Ascending aorta (tissue), 2 donors: ENCODE results near the gene HDAC9. TPM values are rescaled to one million over a fixed set of nuclear protein-coding genes. Genes with fewer than 3 reads are reported as not detected.

Experiments used
- DNase-seq, 2 donors: peaks; one replicate each; pipeline ENCODE4 v3.0.0-alpha.2; 2019; ENCODE audit warnings: low spot score in 2 of 2
- H3K27ac ChIP-seq, 2 donors: fragments of 200-600 bp; sonication (generic); one replicate each; pipeline ENCODE4 v1.5.1; 2016 to 2017; ENCODE audit warnings: mild to moderate bottlenecking in 1 of 2
- H3K27me3 ChIP-seq: fragments of 200-600 bp; sonication (generic); one replicate; pipeline ENCODE4 v1.5.1; 2017
- H3K36me3 ChIP-seq, 2 donors: fragments of 200-600 bp; sonication (generic); one replicate each; pipeline ENCODE4 v1.5.1; 2016
- H3K4me1 ChIP-seq, 2 donors: fragments of 200-600 bp; sonication (generic); one replicate each; pipeline ENCODE4 v1.5.1; 2016 to 2017; ENCODE audit warnings: mild to moderate bottlenecking in 1 of 2
- H3K4me3 ChIP-seq, 2 donors: fragments of 200-600 bp; sonication (generic); one replicate each; pipeline ENCODE4 v1.5.1; 2016 to 2017; ENCODE audit warnings: mild to moderate bottlenecking in 1 of 2
- H3K9me3 ChIP-seq, 2 donors: fragments of 200-600 bp; sonication (generic); one replicate each; pipeline ENCODE4 v1.5.1; 2016
- CTCF ChIP-seq, 3 experiments: fragments of 200-600 bp in 2 of 3; fragments of 450-650 bp in 1 of 3; sonication (generic) in 2 of 3; IDR thresholded peaks; one replicate each; pipeline ENCODE4 v1.5.1; 2016 to 2019; ENCODE audit warnings: antibody characterized with exemption in 3 of 3, mild to moderate bottlenecking in 1 of 3, moderate library complexity in 1 of 3
- intact Hi-C: fragments of 100-400 bp; cut with DNase I; formaldehyde crosslinking; loops from one replicate; pipeline ENCODE4 v1.15.1; 2023
- total RNA-seq: library from RNA; depleted of rRNA; stranded (reverse); fragments of >200 nt; gene quantifications from one replicate; pipeline ENCODE4 v1.1.0, GENCODE V29; 2016

HDAC9 gene
- total RNA-seq, 1 donor from 2014 or later = 33.4 TPM

DNA sequence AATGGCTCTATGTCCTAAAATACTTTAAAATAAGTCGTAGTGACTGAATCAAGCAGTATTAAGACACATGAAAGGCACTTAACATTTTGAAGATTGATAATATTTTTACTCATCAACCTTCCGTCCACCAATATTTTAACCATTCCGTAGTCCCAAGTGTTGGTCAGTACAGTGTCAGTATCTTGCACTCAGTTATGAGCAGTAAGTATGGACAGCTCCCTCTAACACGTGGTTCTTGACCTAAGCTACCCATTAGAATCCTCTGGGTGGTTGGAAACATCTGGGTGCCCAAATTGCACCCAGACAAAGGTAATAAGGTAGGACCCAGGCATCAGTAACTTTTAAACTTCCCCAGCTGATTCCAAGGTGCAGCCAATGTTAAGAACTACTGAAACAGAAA lies 260.2 kb downstream of the HDAC9 start:
- H3K9me3 ChIP-seq = no peaks in the 10 kb centered on the region
- TF ChIP-seq CTCF (IDR thresholded peaks at IDR 0.05) = no peak
- H3K36me3 ChIP-seq = no peaks in the 10 kb centered on the region
- no peak overlapping the region for H3K4me3 ChIP-seq
- no peak for DNase-seq
- H3K27me3 ChIP-seq = no peaks in the 10 kb centered on the region
- no peaks in the 10 kb centered on the region for H3K4me1 ChIP-seq
- no peak overlapping the region for H3K27ac ChIP-seq
- intact Hi-C loops = loop anchor here (5.0 to 10.0 kb wide), 2 partner anchors 362 to 1071 kb away; partner anchors contain the start of gene TWIST1

DNA sequence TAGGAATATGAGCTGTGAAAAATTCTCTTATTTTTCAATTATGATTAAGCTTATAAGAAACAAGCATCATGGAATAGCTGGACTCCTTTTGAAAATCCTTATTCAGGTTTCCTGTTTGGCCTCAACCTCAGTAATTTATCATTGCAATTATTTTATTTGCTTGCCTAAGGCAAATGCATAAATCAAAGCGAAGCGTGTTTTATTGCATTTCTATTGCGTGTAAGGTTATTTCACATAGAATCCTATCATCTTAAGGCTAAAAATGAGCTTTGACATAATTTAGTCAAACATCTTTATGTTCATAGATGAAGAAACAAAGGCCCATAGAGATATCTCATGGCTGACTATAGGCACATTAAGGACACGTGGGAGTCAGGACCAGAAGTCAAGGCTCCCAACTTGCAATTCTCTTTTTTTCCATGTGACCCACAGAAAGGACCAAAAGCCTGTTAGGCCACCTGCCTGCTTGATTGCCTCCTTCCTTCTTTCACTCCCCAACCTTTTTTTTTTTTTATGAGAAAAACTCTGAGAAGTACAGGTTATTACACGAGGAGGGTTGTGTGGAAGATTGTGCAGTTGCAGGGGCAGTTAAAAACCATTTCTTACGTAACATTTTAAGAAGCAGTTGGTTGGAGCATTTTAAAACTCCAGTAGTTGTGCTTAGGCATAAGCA lies 261.0 kb downstream of the HDAC9 start:
- Histone ChIP-seq H3K9me3 (no peaks in the 10 kb centered on the region), H3K27ac (no peak overlapping the region), H3K4me1 (no peaks in the 10 kb centered on the region), H3K27me3 (no peaks in the 10 kb centered on the region), H3K36me3 (no peaks in the 10 kb centered on the region), H3K4me3 (no peak overlapping the region)
- intact Hi-C loops = loop anchor here (5.0 to 10.0 kb wide), 2 partner anchors 361 to 1072 kb away; partner anchors contain the start of gene TWIST1
- TF ChIP-seq CTCF (IDR thresholded peaks at IDR 0.05) = no peak
- DNase-seq = no peak

DNA sequence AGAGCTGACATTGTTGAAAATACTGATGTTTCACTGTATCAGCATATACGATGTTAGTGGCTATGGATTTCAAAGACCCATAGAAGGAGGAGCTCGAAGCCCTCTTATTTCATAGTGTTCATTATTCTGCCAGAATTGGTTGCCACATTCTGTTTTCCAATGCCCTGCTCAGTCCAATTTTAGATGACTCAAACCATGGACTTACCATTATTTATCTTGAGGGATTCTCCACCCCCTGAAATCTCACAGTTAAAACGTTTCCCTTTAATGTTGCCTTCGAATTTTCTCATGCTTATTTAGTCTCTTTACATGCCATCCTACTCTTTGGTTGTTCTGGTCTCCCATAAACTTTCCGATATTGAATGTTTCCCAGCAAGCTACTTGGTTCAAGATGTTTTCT lies 264.5 kb downstream of the HDAC9 start:
- no peak overlapping the region for H3K4me3 ChIP-seq
- no peak for TF ChIP-seq CTCF (IDR thresholded peaks at IDR 0.05)
- DNase-seq = no peak
- H3K27me3 ChIP-seq = no peaks in the 10 kb centered on the region
- no peak overlapping the region for H3K27ac ChIP-seq
- intact Hi-C loops = no loop called here
- peaks cover 0 to 6% of the 10 kb centered on the region in 2 donors for H3K4me1 ChIP-seq
- H3K36me3 ChIP-seq = no peaks in the 10 kb centered on the region
- no peaks in the 10 kb centered on the region for H3K9me3 ChIP-seq

GRCh38 chr7:18760631-18761445 lies 265.3 kb downstream of the HDAC9 start:
- no peaks in the 10 kb centered on the region for H3K27me3 ChIP-seq
- no peak for DNase-seq
- peaks cover 0 to 6% of the 10 kb centered on the region in 2 donors for H3K4me1 ChIP-seq
- no peak overlapping the region for H3K27ac ChIP-seq
- intact Hi-C loops = no loop called here
- H3K9me3 ChIP-seq = no peaks in the 10 kb centered on the region
- no peak overlapping the region for H3K4me3 ChIP-seq
- H3K36me3 ChIP-seq = no peaks in the 10 kb centered on the region
- TF ChIP-seq CTCF (IDR thresholded peaks at IDR 0.05) = no peak

- Histone ChIP-seq H3K36me3 (no peaks in the 10 kb centered on the region), H3K4me3 (no peak overlapping the region), H3K4me1 (peaks cover 0 to 6% of the 10 kb centered on the region in 2 donors), H3K27me3 (no peaks in the 10 kb centered on the region), H3K27ac (no peak overlapping the region), H3K9me3 (no peaks in the 10 kb centered on the region)
- intact Hi-C loops = no loop called here
- no peak for TF ChIP-seq CTCF (IDR thresholded peaks at IDR 0.05)
- DNase-seq = no peak
These were observed 266.6 kb downstream of the HDAC9 start for GRCh38 chr7:18762189-18762588.
